HG03066 (cell line): ENCODE results near the gene CYP1A2.

ENCODE experiments used
- ATAC-seq: cut with Tn5 transposase; IDR thresholded peaks from one replicate; pipeline ENCODE4 v1.9.1; 2021; ENCODE audit warnings: low read depth; ENCODE audit not compliant: unreplicated experiment

CYP1A2 gene

DNA sequence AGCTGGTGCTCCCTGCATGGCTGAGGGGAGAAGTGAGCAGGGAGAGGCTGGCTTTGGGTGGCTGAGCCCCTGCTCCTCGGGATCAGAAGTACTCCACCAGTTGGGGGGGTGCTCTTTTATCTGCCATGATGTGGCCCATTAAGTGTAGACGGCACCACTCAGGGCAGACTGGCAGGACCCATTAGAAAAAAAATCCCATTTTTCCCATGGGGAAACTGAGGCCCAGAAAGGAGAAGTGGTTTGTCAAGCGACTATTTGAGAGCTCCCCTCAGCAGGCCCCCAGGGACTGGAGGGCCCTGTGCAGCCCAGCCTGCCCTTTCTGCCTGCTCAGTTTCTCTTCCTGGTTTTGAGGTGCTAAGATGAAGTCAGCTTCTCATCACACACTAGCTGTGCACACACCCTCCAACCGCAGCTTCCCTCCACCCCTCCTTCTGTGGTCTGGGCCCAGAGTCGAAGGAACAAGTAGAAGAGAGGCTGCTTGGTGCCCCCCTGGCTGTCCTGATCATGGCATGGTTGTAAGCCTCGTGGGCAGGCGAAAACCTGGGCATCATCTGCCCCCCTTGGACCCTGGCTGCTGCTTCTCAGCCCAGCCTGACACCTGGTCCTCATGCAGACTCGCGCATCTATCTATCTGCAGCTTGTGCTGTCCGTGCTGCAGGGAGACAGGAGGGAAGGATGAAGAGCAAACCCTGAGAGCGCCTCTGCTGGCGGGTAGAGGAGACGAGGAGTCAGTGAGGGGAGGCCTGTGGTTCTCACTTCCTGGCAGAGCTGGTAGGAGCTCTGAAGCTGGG, 38.8 kb downstream of the CYP1A2 start:
- peak; percentile 42 for ATAC-seq

DNA sequence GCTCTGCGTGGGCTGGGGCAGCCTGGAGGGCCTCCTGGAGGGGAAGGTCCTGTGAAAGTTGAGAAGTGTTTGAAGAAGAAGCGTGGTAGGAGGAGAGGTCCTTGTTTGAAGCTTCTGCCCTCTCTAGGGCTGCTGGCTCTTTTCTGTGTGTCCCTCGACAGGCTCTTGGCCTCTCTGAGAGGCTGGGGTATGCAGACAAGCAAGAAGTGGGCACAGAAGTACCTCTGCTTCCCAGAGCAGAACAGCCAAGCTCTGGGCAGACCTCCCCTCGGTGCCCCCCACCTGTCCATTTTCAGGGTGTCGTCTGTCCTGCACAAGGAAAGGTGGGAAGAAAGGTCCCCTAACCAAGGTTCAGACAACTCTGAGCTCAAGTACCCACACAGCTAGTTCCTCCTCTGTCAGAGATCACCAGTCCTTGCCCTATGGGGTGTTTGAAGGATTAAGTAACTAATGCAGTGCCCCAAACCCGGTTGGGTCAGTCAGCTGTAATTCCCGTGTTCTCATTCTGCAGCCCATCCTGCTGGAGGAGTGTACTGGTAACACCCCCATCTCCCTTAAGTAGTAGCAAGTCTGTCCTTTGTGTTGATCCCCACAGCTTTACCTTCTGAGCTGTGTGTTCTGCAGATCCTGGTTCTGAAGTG, 39.5 kb downstream of the CYP1A2 start:
- no peak for ATAC-seq

DNA sequence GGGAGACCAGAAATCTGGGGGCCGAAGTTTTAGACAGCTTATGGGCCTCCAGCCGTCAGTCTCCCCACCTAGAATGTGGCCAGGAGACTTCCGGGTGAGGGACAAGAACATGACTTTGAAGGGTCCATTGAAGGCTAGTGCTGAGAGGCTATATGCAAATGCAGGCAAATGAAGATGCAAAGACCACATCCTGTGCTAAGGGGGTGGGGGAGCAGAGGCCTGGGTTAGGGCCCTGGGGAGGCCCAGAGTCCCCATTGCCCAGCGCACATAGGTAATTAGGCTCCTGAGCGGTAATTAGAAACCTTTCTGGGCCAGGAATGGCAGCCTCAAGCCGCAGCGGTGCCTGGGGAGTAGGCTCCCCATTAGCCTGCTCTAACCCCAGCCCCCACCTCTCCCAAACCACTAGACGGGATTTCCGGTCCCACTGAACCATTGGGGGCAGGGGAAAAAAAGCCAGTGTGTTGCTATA, 40.1 kb downstream of the CYP1A2 start:
- ATAC-seq: peak; percentile 34

DNA sequence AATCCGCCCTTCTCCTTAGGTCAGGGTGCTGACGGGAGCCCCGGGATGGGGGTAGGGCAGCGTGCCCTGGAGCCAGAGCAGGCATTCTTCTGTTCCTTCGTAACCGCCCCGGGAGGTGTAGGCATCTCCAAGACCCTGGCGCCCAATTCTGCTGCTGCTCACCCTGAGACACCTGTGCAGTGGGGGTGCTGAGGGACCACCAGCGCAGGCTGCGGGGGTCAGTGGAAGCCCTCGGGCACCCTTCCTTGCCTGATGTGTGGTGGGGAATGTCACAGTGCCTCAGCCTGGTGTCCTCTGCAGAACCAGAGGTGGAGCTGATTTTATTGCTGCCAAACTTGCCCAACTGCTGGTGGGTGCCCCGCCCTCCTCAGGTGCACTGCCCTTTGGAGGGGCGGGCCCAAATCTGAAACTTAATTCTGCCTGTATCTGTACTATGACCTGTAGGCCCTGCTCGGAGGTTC, 40.6 kb downstream of the CYP1A2 start:
- ATAC-seq: no peak

DNA sequence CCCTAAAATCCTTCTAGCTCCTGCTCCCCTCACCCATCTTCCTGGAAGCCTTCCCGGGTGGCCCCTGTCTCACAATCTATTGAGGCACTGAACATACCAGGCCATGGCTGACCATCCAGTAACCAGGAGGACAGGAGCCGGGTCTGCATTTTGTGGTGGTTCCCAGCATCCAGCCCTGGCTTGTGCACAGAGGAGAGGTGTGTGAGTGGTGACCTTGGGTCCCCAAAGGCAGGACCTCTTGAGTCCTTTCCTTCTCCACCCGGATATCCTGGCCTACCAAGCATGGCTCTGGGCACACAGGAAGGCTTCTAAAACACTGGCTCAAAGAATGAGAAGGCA, 41.1 kb downstream of the CYP1A2 start:
- no peak for ATAC-seq

DNA sequence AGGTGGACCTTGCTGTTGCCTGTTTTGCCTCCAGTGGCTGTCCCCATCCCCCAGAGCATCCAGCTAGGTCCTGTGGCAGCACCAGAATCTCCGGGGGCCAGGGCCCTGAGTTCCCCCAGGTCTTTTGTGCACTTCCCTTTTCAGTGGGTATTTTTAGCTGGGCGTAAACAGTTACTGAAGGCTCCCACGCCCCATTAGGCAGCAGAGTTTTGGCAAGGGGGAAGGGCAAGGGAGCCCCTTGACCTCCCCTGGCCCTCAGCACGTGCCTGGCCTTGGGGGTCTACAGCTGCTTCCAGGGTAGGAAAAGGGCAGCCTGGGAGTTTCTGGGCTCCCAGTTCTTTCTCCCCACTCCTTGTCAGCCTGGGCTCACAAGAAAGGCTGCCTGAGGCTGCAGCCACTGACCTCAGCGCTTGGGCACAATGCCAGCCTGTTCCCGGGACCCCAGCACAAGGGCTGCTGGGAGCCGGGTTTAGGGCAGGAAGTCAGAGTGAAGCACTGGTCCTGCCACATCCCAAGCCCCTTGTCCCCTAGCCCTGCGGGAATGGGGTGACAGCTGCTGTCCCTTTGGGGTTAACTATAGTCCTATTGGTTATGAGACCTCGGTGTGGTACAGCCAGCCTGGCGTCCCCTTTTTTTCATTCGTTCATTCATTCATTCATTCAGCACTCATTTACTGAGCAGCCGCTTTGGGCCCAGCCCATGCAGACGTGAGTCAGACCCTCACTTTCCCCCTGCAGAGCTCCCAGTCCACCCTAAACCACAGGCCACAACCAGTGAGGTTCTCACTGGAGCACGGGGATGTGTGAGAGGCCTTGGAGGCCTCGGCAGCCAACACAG, 41.7 kb downstream of the CYP1A2 start:
- no peak for ATAC-seq

DNA sequence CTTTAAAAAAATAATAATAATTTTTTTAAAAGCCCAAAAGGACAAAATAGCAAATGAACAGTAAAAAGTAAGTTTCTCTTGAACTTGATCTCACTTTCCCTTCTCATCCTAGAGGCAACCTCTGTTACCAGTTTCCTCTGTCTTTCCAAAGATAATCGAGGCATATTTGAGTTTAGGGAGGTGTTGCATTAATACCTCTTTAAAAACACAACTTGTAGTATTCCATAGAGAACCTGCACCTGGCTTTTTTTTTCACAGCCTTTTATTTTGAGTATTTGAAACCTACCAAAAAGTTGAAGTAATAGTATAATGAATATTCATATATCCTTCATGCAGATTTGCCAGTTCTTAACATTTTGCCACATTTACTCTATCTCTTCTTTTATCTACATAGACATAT, 42.4 kb downstream of the CYP1A2 start:
- no peak for ATAC-seq

DNA sequence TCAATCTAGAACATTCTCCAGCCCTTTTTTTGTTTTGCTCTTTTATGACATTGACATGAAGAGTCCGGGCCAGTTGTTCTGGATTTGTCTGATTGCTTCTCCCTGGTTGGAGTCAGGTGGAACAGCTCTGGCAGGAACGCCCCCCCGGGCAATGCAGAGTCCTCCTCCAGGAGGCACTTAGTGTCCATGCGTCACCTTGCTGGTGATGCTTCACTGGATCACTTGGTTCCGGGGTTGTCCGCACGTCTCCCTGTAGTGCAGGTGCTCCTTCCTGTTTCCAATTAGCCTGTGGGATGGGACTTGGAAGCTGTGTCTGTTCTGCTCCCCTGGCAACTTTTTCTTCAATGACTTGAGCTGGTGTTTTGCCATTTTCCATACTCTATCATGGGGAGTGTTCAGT, 43.0 kb downstream of the CYP1A2 start:
- ATAC-seq: no peak

DNA sequence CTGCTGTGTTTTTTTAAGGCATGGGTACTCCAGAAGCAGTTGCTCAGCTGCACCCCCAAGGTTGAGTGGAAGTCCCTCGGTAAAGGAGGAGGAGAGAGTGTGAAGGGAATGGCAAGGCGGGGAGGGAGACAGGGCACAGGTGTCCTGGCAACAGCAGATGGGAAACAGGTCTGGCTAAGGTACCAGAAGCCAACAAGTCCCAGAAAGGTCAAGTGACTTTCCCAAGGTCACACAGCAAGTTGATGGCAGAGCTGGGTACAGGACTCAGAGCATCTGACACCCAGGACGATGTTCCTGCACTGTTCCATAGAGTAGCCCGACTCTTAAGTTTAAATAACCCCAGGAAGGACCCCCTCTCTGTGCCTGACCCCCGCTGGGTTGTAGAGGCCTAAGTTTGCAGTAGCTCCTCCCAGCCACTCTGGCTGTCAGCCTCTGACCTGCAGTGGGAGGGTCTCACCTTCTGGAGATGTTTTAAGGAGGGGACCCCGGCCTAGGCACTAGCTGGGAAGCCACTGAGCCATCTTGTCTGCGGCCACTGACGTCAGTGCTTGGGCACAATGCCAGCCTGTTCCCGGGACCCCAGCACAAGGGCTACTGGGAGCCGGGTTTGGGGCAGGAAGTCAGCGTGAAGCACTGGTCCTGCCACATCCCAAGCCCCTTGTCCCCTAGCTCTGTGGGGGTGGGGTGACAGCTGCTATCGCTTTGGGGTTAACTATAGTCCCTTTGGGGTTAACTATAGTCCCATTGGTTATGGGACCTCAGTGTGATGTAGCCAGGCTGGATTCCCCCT, 43.8 kb downstream of the CYP1A2 start:
- no peak for ATAC-seq

DNA sequence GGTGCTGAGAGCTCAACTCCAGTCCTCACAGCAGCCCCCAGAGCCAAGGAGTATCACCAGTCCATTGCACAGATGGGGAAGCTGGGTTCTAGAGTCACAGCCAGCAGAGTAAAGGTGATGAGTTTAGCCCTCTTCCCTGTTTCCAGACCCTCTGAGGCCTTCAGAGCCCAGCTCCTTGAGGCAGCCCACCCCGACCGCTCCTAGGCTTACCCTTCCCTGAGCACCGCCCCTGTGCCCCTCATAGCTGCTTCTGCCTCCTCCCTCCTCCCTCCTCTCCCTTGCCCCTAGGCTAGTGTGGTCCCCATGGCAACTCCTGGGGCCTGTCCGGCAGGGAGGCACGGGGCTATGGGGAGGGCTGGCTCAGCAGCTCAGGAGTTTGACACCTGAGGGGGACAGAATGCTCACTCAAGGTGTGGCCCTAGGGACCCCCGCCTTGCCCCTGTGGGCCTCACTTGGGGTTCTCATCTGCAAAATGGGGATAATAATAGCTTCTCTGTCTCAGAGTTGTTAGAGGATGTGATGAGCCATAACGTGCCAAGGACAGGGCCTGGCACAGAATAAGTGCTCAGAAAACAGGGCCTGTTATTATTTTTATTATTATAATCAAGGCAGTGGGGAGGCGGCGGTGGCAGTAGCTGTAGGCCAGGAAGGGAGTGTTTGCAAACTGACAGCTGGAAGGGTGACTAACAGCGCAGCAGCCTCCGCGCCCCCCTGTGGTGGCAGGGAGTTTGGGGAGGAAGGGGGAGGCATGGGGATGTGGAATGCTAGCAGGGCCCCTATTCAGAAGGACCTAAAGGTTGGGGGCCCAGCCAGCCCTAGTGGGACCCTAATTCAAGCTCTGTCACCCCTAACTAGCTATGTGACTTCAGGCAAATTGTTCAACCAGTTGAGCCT, 44.7 kb downstream of the CYP1A2 start:
- ATAC-seq: no peak

DNA sequence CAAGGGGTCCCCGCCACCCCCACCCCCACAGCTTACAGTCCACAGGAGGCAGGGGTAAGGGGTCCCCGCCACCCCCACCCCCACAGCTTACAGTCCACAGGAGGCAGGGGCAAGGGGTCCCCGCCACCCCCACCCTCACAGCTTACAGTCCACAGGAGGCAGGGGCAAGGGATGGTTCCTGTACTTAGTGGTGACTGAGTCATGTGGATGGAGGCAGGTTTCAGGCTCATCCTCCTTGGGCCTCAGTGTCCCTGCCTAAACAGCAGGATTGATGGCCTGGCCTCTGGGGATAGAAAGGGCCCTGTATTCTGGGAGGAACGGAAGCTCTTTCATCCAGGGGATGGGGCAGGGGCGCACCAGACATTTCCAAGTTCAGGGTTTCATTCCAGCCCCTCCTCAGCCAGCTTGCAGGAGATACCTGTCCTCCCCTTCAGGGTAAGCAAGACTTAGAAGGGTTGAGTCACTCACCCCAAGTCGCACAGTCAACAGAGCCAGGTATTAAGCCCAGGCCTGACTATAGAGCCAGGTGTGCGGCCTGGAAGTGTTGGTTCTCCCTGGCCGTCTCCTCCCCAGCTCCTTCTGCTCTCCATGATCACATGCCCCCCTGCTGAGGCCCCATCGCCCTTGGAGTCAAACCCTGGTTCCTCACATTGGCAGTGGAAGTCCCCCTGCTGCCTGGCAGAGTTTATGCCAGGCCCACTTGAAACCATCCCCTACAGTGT, 45.8 kb downstream of the CYP1A2 start:
- ATAC-seq: no peak

DNA sequence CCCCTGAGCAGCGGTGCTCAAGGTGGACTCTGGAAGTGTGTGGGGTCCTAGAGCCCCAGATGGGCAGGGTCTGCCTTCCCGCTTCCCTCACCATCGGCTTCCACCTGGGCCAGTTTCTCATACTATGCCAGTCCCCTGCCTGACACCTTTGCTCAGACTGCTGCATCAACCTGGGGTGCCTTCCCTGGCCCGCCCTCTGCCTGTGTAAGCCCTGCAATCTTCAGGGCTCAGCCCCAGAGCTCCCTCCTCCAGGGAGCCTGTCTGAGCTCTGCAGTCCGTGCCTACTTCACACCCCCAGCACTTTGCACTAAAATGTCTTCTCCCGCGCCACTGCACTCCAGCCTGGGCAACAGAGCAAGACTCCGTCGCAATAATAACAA, 46.3 kb downstream of the CYP1A2 start:
- ATAC-seq: no peak

DNA sequence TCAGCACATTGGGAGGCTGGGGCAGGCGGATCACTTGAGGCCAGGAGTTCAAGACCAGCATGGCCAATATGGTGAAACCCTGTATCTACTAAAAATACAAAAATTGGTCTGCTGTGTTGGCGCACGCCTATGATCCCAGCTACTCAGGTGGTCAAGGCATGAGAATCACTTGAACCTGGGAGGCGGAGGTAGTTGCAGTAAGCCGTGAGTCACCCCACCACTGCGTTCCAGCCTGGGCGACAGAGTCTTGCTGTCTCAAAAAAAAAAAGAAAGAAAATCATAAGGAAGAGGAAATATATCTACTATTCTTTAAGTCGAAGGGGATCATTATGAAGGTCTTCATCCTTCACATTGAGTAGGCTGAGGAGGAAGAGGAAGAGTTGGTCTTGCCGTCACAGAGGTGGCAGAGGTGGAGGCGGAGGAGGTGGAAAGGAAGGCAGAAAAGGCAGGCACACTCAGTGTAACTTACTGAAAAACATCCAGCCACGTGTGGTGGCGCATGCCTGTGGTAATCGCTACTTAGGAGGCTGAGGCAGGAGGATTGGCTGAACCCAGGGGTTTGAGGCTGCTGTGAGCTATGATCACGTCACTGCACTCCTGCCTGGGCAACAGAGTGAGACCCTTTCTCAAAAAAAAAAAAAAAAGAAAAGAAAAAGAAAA, 47.5 kb downstream of the CYP1A2 start:
- no peak for ATAC-seq

DNA sequence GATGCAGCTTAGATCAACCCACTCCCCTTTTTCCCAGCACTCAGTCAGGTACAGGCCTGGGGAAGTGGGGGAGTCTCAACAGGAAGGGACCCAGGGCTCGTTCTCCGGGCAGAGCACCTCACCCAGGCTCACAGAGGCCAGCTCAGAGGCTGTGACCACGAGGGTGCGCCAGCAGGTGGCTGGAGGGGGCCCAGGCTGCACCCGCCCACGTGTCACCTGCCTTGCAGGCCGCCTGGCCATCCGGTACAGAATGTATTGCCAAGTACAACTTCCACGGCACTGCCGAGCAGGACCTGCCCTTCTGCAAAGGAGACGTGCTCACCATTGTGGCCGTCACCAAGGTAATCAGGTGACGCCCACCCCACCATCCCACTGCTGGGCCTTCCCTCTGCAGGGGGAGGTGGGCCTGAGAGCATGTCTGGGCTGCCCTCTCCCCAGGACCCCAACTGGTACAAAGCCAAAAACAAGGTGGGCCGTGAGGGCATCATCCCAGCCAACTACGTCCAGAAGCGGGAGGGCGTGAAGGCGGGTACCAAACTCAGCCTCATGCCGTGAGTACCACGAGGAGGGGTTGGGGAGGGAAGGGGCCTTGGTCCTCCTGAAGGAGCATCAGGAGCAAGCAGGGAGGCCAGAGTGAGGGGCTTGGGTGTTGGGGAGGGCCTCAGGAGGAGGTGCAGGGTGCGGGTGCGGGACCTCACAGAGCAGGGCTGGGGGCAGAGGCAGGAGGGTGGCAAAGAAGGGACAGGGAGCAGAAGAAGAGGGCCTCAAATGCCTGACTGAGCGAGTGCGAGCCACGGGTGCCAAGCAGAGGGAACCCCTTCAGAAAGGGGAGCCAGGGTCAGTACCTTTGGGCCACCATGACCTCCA, 50.0 kb downstream of the CYP1A2 start:
- ATAC-seq: no peak

DNA sequence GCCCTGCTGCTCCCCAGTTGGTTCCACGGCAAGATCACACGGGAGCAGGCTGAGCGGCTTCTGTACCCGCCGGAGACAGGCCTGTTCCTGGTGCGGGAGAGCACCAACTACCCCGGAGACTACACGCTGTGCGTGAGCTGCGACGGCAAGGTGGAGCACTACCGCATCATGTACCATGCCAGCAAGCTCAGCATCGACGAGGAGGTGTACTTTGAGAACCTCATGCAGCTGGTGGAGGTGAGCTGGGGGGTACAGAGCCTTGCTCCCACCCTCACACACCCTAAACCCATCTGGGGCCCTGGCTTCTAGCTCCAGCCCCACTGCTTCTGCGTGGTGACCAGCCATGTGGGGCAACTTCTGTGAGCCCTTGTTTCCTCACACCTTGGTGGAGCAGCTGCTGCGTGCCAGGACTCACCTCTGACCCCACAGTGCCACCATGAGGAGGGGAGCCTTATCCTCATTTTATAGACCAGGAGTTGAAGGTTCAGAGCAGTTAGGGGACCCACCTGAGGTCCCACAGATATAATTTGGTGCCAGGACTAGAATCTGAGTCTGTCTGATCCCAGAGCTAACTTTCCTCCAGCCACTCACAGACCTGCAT, 50.7 kb downstream of the CYP1A2 start:
- ATAC-seq: no peak

DNA sequence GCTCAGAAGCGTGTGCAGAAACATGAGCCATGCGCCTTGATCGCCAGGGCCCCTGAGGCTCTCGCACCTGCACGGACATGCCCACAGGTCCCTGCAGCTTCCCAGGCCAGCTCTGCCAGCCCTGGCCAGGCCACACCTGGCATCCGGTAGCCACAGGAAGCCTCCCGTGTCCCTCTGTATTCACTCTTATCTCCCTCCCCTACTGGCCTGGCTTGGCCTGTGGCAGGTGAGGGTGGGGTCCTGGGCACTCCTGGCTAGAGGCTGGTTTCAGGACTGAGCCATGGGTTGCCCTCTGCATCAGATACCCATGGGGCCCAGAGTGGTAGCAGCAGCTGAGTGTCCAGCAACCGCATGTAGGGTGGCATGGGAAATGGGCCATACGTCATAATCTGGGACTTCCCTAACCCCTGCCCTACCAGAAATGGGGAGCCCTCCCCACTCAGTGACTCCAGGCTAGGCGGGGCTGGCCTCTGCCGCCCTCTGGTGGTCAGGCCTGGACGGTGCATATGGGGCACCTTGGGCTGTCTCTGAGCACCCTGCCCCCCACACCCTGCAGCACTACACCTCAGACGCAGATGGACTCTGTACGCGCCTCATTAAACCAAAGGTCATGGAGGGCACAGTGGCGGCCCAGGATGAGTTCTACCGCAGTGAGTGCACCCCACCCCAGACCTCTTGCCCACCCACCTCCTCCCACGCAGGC, 51.4 kb downstream of the CYP1A2 start:
- ATAC-seq: peak; percentile 59
